T follicular helper cell (primary cell): ENCODE results near the gene KRTAP5-9.
"Not testable (repeated sequence)": the region's sequence is repeated elsewhere in the genome, so short reads cannot be mapped to it uniquely, and the experiment has no call there.

ENCODE experiments used
- DNase-seq: peaks from one replicate; pipeline ENCODE4 v3.0.0-alpha.2; 2020; ENCODE audit warnings: low read depth
- total RNA-seq, 2 experiments: gene quantifications; one replicate each; lab custom pipeline; 2026; lab: John Stamatoyannopoulos, UW

The KRTAP5-9 gene, protein sequence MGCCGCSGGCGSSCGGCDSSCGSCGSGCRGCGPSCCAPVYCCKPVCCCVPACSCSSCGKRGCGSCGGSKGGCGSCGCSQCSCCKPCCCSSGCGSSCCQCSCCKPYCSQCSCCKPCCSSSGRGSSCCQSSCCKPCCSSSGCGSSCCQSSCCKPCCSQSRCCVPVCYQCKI
- 0 to 0.04 reads per million in 2 experiments for total RNA-seq

DNA sequence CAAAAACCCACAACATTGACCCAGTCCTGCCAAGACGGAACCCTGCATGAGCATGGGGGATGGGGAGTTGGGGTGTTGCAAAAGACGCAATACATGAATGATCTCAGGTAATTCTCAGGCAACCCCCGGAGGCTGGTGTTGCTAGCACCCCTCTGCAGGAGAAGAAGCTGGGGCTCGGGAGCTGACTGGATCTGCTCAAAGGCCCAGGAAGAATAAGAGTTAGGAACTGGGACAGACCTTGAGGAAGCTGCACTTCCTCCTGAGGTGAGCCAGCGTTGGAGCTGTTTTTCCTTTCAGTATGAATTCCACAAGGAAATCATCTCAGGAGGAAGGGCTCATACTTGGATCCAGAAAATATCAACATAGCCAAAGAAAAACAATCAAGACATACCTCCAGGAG lies at the start of gene KRTAP5-9:
Gene KRTAP5-9 (plus strand): TSS at position 301 of the 400 bp plus-strand sequence. CDS start 238 bp downstream, outside the sequence.
- no peak for DNase-seq

DNA sequence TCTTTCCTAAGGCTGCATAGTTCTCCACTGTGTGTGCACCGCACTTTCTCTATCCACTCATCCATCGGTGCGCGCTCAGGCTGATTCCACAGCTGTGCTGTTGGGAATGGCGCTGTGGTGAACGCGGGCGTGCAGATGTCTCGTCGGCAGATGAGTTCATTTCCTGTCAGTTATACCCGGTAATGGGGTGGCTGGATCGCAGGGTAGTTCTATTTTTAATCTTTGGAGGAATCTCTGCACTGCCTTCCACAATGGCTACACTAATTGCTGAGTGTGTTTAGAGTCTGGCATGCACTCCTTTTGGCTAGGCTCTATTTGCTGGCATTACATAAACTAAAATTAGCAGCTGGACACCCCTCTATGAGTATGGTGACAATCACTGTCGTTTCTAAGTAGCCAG lies 49.1 kb upstream of the KRTAP5-9 start:
- no peak for DNase-seq

DNA sequence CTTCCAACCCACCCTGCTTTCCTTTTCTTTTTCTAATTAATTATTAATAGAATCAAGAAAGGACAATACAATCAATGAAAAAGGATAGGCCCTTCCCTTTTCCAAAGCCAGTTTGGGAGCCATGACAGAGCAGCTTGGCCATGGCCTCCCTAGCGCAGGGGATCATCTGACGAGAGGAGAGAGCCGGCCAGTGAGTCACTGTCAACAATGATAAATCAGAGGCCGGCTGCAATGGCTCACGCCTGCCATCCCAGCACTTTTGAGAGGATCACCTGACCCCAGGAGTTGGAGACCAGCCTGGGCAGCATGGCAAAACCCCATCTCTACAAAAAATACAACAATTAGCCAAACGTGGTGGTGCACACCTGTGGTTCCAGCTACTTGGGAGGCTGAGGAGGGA lies 48.7 kb upstream of the KRTAP5-9 start:
- DNase-seq = no peak

DNA sequence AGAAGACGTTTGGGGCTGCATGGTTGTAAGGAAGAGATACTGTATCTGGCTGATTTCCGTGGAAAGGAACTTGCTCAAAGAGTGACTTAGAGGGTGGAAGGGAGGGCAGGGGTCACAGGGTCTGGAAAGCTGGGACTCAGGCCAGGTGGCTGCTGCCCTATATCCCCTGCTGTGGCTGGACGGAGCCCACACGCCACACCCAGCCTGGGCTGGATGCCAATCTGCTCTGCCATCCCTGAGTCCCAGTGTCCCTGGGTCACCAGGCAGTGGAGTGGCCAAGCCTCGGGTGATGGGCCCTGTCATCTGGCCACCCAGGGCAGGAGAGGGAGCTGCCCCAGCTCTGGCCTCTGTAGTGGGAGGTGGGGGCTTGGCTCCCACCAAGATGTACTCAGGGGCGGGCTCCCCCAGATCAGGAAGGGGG lies 47.6 kb upstream of the KRTAP5-9 start:
- no peak for DNase-seq

DNA sequence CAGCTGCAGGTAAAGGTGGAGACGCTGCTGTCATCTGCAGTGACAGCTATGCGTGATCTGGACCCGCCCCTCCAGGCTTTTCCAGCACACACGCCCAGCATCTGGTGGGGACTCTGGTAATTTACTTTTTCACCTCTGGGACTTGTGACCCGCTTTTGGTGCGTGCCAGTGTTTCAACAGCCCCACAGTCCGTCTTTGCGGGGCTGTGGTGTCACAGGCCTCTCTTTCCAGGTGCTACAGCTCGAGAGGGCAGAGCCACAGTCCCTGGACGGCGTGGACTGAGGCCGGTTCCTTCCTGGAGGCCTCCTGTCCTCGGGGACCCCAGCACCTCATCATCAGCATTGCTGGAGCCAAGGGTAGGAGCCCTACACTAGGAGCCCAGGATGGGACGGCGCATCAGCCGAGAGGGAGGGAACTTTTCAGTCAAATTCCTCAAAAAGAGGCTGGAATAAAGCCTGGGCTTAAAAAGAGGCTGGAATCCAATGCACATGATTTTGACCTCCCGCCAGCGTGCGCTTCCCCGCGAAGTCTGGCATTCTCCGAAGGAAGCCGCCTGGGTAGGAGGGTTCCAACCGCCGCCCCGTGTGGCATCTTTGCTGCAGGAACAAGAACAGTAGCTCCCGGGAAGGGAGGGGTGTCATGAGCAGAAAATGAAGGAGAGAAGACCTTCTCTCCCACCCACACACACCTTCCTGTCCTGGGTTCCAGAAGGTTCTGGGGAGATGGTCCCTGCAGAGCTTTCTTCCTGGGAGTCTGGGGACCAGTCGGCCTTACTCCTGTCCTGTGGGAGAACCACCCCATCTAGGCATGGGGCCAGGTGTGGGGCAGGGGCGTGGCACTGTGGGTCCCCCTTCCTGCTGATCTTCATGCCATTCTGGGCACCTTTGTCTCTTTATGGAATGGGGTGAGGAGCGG lies 46.9 kb upstream of the KRTAP5-9 start:
- DNase-seq = no peak

DNA sequence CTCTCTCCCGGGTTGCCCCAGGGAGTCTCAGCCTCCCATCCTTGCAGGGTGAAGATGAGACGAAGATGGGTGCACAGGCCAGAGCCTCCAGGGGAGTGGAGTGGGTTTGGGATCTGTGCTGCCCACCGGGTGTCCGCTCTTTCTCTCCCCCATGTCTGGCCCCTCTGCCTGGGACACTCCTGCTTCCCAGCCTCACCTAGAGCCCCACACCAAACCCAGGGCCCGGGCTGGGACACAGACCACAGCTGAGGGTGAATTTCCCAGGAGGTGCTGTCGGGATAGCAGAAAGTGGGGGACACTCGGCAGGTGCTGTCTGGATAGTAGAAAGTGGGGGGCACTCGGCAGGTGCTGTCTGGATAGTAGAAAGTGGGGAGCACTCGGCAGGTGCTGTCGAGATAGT lies 46.2 kb upstream of the KRTAP5-9 start:
- DNase-seq = no peak

DNA sequence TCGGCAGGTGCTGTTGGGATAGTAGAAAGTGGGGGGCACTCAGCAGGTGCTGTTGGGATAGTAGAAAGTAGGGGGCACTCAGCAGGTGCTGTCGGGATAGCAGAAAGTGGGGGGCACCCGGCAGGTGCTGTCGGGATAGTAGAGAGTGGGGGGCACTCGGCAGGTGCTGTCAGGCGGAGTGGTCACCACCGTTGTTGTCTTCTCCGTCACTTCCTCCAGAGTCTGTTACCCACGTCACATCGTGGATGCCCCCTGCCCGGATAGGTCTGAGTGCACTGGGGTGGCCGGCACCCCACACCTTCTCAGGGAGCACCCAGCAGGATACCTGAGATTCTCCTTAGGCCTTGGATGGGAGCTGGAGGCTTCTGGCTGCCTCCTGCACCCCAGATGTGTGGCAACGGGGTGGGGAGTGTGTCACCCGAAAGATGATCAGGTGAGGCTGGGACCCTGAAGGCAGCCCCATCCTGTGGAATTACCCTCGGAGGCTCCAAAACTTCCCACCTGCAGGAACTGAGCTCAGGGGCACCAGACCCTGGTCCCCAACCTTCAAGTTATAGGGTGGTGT lies 45.3 kb upstream of the KRTAP5-9 start:
- DNase-seq = no peak

DNA sequence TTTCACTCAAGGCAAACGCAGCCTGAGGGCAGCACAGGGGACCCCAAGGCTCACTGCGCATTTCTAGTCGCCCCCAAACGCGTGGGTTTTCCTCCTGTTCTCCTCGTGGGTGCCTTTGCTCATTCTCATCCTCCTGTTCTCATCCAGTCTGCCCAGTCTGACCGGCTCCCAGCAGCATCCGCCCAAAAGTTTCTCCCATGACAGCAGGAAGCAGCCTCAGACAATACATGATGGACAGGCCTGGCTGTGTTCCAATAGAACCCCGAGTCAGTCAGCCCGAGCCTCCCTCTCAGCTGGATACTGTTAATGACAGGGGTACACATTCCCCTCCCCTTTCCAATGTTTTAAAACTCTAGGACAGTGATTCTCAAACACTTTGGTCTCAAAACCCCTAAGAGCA lies 43.7 kb upstream of the KRTAP5-9 start:
- no peak for DNase-seq

DNA sequence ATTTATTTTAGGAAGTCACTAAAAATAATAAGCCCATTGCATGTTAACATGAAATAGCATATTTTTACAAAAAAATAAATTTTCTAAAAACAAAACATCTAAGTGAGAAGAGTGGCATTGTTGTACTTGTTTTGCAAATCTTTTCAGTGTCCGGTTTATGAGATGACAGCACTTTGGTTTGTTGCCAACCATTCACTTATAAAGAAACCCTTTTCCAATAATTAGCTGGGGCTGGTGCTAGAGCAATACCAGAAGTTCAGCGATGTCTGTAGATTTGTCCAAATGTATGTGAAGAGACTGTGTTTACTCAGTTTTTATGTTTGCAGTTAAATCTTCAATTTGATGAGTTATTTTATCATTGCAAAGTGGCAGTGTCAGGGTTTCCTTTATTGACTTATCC lies 43.2 kb upstream of the KRTAP5-9 start:
- no peak for DNase-seq

DNA sequence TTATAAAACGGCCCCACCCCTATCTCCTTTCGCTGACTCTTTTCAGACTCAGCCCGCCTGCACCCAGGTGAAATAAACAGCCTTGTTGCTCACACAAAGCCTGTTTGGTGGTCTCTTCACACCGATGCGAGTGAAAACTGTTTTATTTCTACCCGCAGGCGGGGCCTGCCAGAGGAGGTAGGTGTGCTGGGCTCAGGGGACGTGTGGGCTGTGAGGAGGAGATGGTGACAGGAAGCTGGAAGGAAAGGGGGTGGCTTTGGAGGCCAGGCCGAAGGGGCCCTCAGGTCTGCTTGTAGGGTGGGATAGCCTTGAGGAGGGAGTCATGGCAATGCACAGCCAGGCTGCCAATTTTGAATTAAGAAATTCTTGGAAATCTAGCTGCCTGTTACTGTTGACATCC lies 42.4 kb upstream of the KRTAP5-9 start:
- no peak for DNase-seq

DNA sequence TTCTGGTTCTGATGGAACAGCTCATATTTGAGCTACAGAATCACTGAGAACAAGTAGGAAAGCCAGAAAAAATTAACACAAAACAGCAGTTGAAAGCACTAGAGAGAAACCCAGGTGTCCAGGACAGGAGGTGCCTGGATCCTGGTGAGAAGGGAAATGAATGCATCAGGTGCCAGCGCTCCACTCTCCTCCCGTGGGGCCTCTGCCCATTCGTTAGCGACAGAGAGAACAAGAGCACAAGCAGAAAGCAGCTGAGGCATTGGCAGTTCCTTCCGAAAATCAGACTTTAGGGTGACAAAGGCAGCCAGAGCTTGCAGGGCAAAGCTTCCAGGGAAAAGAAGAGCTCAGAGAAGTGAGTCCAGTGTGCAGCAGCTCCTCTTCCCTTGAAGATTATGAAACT lies 41.1 kb upstream of the KRTAP5-9 start:
- DNase-seq = no peak

DNA sequence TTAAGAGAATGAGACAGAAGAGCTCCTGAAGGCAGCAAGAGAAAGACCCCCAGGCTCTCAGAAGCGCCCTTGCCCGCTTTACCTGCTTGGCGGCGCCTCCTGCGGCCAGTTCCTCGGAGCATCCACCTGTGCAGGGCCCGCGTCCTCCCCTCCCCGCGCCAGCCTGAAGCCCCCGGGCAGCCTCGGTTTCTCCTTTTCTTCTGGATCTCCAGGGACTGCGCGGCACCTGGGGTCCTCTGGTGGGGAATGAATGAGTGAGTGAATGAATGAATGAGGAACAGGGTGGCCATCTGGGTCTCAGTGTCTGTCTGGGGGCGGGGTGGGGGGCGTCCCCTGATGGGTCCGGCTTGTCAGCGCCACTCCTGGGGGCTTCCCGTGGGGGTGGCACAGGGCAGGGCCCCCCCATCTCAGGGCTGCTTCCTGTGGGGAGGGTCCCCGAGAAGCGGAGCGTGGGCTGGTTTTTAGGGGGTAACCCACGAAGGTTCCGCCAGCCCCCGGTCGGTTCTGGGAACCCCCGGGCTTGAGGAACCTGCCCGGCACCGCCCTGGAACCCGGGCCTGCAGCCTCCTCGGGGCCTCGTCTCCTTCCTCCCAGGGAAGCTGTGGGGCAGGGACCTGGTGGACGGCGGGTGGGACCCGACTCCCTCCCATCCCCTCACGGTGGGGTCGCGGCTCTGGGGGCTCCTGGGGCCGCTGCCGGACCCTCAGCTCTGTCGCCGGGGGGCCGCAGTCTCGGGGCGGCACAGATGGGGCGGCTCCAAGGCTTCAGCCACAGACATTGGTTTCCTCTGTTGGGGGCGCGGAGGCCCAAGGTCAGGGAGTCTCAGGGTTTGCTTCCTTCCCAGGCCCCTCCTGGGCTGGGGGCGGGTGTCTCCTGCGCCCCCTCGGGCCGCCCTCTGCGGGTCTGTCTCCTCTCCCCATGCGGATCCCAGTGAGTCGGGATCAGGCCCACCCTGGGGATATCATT lies 29.4 kb upstream of the KRTAP5-9 start:
- no peak for DNase-seq

DNA sequence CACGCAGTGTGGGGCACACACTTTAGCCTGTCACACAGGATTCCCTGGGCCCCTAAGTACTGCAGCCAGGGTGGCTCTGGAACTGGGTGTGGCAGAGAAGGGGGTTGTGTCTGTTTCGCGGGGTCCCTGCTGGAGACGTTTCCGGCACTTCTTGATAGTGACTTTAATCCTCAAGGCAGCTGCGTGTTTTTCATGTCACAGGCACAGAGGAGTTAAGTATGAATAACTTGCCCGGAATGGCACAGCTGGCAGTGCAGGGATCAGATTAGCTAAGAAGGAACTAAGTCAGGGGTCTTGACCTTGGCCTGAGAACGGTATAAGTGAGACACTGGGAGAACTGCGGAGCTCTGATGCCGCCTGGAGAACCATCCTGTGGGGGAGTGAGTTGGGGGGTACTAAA lies 28.7 kb upstream of the KRTAP5-9 start:
- DNase-seq = no peak

DNA sequence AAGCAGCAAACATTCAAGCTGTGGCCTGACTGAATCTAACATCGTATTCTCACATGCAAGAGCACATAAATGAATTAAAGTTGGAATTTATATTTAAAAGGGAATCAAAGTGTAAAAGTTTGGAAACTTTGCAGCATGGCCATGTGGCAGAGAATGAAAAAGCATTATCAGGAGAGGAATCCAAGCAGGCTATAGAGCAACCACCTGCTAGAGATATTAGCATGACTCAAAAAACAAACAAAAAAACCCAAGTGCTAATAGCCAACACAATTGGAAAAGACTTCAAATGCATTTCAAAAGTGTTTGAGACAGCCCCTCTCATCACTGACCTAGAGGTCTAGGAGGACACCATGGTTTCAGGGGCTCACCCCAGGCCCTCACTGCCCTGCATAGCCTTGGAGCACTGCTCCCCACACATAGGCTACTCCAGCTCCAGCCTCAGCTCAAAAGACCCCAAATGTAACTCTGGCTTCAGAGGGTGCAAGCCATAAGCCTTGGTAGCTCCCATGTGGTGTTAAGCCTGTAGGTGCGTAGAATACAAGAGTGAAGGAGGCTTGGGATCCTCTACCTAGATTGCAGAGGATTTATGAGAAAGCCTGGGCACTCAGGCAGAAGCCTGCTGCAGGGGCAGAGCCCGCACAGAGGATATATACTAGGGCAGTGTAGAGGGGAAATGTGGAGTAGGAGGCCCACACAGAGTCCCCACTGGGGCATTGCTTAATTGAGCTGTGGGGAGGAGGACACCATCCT lies 22.9 kb upstream of the KRTAP5-9 start:
- no peak for DNase-seq

DNA sequence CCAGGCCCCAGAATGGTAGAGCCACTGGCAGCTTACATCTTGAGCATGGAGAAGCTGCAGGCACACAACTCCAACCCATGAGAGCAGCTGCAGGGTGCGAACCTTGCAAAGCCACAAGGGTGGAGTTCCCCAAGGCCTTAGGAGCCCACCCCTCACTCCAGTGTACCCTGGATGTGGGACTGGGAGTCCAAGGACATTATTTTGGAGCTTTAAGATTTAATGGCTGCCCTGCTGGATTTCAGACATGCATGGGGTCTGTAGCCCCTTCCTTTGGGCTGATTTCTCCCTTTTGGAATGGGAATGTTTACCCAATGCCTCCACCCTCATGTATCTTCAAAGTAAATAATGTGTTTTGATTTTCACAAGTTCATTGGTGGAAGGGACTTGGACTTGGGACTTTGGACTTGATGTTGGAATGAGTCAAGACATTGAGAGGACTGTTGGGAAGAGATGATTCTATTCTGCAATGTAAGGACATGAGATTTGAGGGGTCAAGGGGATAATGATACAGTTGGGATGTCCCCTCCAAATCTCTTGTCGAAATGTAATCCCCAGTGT lies 22.2 kb upstream of the KRTAP5-9 start:
- DNase-seq = no peak

DNA sequence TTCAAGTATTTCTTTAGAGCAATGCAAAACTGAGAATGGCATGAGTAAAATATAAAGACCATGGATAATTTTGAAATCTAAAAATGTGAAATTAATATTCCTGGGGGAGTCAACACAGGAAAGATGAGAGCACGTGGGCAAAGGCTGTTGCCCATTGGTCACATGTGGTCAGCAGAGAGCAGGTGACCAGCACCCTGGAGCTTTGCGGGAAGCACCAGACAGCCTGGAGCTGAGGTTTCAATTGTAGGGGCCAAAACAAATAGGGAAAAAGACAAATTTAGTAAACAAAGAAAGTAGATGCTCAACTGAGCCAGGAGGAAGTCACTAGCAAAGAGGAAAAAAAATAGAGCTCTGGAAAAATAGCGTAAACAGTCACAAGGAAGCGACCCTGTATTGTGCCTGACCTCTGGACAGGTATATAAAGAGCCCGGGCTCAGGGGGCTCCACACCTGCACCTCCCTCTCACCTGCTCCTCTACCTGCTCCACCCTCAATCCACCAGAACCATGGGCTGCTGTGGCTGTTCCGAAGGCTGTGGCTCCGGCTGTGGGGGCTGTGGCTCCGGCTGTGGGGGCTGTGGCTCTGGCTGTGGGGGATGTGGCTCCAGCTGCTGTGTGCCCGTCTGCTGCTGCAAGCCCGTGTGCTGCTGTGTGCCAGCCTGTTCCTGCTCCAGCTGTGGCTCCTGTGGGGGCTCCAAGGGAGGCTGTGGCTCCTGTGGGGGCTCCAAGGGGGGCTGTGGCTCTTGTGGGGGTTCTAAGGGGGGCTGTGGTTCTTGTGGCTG lies 21.2 kb upstream of the KRTAP5-9 start, which contains the start of gene KRTAP5-7:
Gene KRTAP5-7 (plus strand): TSS at position 472 of the 780 bp plus-strand sequence. CDS start 34 bp downstream, at position 506.
- not testable (repeated sequence) for DNase-seq

DNA sequence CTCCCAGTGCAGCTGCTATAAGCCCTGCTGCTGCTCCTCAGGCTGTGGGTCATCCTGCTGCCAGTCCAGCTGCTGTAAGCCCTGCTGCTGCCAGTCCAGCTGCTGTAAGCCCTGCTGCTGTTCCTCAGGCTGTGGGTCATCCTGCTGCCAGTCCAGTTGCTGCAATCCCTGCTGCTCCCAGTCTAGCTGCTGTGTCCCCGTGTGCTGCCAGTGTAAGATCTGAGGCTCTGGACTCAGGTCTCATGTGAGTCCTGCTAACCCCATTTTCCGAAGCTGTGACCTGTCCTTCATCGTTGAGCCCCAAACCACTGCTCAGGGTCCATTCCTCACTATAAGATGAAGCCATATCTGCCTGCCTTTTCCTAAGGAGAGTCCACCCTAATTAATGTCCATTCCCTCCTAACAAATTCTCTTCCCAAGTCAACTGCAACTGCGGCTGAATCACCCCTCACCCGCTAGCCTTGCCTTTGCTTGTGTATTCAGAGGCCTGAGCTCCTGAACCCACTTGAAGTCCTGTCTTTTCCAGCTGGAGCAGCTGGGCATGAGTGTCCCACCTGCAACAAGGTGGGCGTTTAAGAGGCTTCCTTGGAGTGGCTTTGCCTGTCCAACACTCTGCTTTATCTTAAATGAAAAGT lies 20.5 kb upstream of the KRTAP5-9 start:
- DNase-seq = no peak

DNA sequence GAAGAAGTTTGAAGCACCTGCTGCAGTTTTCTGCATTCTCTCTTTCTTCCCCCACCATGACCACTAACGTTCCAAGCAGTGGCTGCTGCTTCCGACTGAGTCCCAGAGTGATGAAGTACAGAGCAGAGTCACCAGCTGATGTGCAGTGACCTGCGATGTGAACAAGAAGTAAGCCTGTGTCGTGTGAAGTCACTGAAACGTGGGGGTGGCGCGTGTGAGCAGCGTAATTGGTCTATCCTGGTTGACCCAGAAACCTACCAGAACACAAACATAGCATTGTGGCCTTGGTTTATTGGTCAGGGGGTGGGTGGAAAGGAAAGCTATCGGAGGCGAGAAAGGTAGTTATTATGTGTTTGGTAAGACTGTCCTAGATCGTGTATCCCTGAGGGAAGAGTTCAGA lies 17.6 kb upstream of the KRTAP5-9 start:
- no peak for DNase-seq

DNA sequence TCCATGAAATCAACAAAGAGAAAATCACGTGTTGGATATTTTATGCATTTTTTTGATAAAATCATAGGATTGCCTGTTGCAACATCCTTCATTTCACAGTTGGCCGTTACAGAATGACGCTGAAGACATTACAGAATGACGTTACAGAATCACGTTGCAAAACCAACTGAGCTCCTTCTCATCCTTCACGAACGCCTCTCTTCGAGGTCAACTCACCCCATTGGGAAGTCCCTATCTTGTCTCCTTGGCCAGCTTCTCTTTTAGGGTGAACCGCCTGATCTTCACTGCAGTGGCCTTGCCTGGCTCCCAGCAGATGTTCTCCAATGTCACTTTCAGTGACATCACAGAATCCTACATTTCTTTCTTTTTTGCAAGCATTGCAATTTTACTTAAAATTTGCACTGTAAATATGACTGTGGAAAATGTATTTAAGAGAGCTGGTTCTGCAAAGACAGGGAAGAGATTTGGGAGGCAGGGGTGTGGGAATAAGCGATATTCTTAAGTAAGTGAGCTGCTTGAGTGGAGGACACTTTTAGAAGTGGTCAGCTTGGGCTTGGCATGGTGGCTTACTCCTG lies 16.1 kb upstream of the KRTAP5-9 start:
- no peak for DNase-seq
